Endothelial cell of umbilical vein (primary cell): ENCODE measurements around the gene POP7. TPM values are rescaled to one million over a fixed set of nuclear protein-coding genes. Genes with fewer than 3 reads are reported as not detected.

Source experiments
- BruUV-seq: library from RNA; stranded (reverse); fragments of 400-500 nt; replicated peaks from 2 replicates; lab custom pipeline; 2021; lab: Mats Ljungman, UMichigan
- CTCF ChIA-PET: fragments of 300-600, 350-600 bp; sonication (Branson Sonifier 250); formaldehyde crosslinking; loops from one replicate; lab custom pipeline; 2021; ENCODE audit warnings: antibody characterized with exemption, inconsistent platforms; lab: Charles Lee
- POLR2A ChIA-PET: fragments of 300-600, 350-600 bp; sonication (Branson Sonifier 250); formaldehyde crosslinking; loops from one replicate; lab custom pipeline; 2021; ENCODE audit warnings: antibody characterized with exemption, inconsistent platforms; lab: Charles Lee
- DNase-seq: peaks from one replicate; pipeline ENCODE4 v3.0.0-alpha.2; 2011; ENCODE audit warnings: low read depth, low spot score
- FAIRE-seq: peaks from 2 replicates; lab custom pipeline; 2011; peaks lifted over from hg19 to GRCh38; lab: Jason Lieb, UNC
- H2AFZ ChIP-seq: 2 replicates; pipeline ENCODE4 v1.6.0; 2012; ENCODE audit warnings: low read depth, low read length, control low read depth, inconsistent platforms
- H3K27ac ChIP-seq: 2 replicates; pipeline ENCODE4 v1.5.1; 2011; ENCODE audit warnings: low read depth, mild to moderate bottlenecking, control low read depth, low read length, moderate library complexity; ENCODE audit not compliant: insufficient read depth
- H3K27me3 ChIP-seq, 2 experiments: 2 replicates each; pipeline versions ENCODE4 v1.6.0 to v1.6.1; 2011; ENCODE audit warnings: low read length in 2 of 2, mixed read lengths in 1 of 2; ENCODE audit not compliant: control insufficient read depth in 2 of 2, insufficient read depth in 2 of 2
- H3K36me3 ChIP-seq, 2 experiments: 2 replicates in 1 of 2; 3 replicates in 1 of 2; pipeline ENCODE4 v1.5.1; 2011; ENCODE audit warnings: low read length in 2 of 2, mild to moderate bottlenecking in 1 of 2, moderate library complexity in 1 of 2; ENCODE audit not compliant: control insufficient read depth in 2 of 2, insufficient read depth in 2 of 2; ENCODE audit errors: extremely low read depth in 1 of 2
- H3K4me1 ChIP-seq: 3 replicates; pipeline ENCODE4 v1.5.1; 2011; ENCODE audit warnings: mild to moderate bottlenecking, low read length; ENCODE audit not compliant: control insufficient read depth, insufficient read depth; ENCODE audit errors: extremely low read depth
- H3K4me2 ChIP-seq: 2 replicates; pipeline ENCODE4 v1.6.1; 2011; ENCODE audit warnings: low read length, control low read depth, mixed read lengths; ENCODE audit not compliant: insufficient read depth
- H3K4me3 ChIP-seq, 3 experiments: fragments of 200-600 bp in 1 of 3; sonication (generic), shearing (Covaris generic) in 1 of 3; replicated peaks in 1 of 3; 2 replicates each; pipeline ENCODE4 v1.5.1; 2011 to 2016; ENCODE audit warnings: control low read depth in 3 of 3, low read length in 3 of 3, mild to moderate bottlenecking in 2 of 3, inconsistent platforms in 1 of 3, low read depth in 1 of 3, moderate library complexity in 1 of 3; ENCODE audit not compliant: insufficient read depth in 1 of 3
- H3K79me2 ChIP-seq: 2 replicates; pipeline ENCODE4 v1.6.0; 2012; ENCODE audit warnings: low read length, inconsistent platforms; ENCODE audit not compliant: control insufficient read depth, insufficient read depth
- H3K9ac ChIP-seq: replicated peaks from 2 replicates; pipeline ENCODE3; 2011; ENCODE audit warnings: low read length, control low read depth; ENCODE audit not compliant: insufficient read depth; ENCODE audit errors: extremely low read depth
- H3K9me1 ChIP-seq: replicated peaks from 3 replicates; pipeline ENCODE4 v1.6.0; 2011; ENCODE audit warnings: mild to moderate bottlenecking, low read length; ENCODE audit not compliant: control insufficient read depth, insufficient read depth; ENCODE audit errors: extremely low read depth
- H3K9me3 ChIP-seq: replicated peaks from 2 replicates; pipeline ENCODE4 v1.5.1; 2012; ENCODE audit warnings: low read length, inconsistent platforms; ENCODE audit not compliant: control insufficient read depth, insufficient read depth
- H4K20me1 ChIP-seq: replicated peaks from 2 replicates; pipeline ENCODE3; 2011; ENCODE audit warnings: mild to moderate bottlenecking, low read length; ENCODE audit not compliant: control insufficient read depth, insufficient read depth; ENCODE audit errors: extremely low read depth
- EZH2 ChIP-seq: IDR thresholded peaks from 2 replicates; pipeline ENCODE4 v1.6.1; 2012; ENCODE audit warnings: borderline replicate concordance, low read depth, mild to moderate bottlenecking, moderate library complexity, low read length, inconsistent platforms; ENCODE audit not compliant: severe bottlenecking
- FOS ChIP-seq: IDR thresholded peaks from 2 replicates; pipeline ENCODE4 v1.6.1; 2011; ENCODE audit warnings: mild to moderate bottlenecking, low read length, moderate library complexity, borderline replicate concordance; ENCODE audit not compliant: insufficient read depth
- GATA2 ChIP-seq: IDR thresholded peaks from 2 replicates; pipeline ENCODE4 v1.7.0; 2011; ENCODE audit warnings: low read depth, mild to moderate bottlenecking, moderate library complexity, mixed read lengths, low read length; ENCODE audit not compliant: insufficient read length, insufficient read depth
- JUN ChIP-seq: IDR thresholded peaks from 2 replicates; pipeline ENCODE4 v1.6.1; 2011; ENCODE audit warnings: borderline replicate concordance, low read depth; ENCODE audit not compliant: insufficient read length, insufficient read depth
- MYC ChIP-seq: IDR thresholded peaks from one replicate; pipeline ENCODE4 v1.6.1; 2011; ENCODE audit warnings: mild to moderate bottlenecking, low read depth, low read length
- POLR2A ChIP-seq: IDR thresholded peaks from 2 replicates; pipeline ENCODE4 v1.6.1; 2012; ENCODE audit warnings: low read depth, mild to moderate bottlenecking, control low read depth, low read length
- POLR2AphosphoS5 ChIP-seq: IDR thresholded peaks from 2 replicates; pipeline ENCODE4 v1.6.1; 2012; ENCODE audit warnings: low read depth, mild to moderate bottlenecking, control low read depth, low read length, moderate library complexity; ENCODE audit not compliant: insufficient read depth
- dilution Hi-C: fragments of 300-500 bp; cut with MboI; formaldehyde crosslinking; loops from one replicate; pipeline ENCODE4 v1.15.0; 2019; ENCODE audit warnings: low sequenced_read_pairs; ENCODE audit not compliant: extremely low pct_ligation_motif_present
- intact Hi-C: fragments of 100-400 bp; cut with micrococcal nuclease; formaldehyde crosslinking; loops from one replicate; pipeline ENCODE4 v1.10.0; 2022
- polyA plus RNA-seq, 4 experiments: library from polyadenylated mRNA; depleted of rRNA in 3 of 4; stranded (reverse) in 3 of 4; unstranded in 1 of 4; fragments of >200 nt; gene quantifications; 2 replicates each; pipeline versions ENCODE4 v1.2.1 to v1.2.3, GENCODE V29; 2011 to 2012; ENCODE audit warnings: missing spikeins in 1 of 4
- total RNA-seq: library from RNA; stranded (reverse); gene quantifications from 2 replicates; pipeline ENCODE4 v1.2.3, GENCODE V29; 2021
- TF ChIP-seq, protein P1 (sequence below): IDR thresholded peaks from 2 replicates; pipeline ENCODE4 v1.6.1; 2011; ENCODE audit not compliant: insufficient read depth, insufficient read length
- TF ChIP-seq, protein P2 (sequence below), 2 donors: IDR thresholded peaks; 1 replicate in 1 of 2; 2 replicates in 1 of 2; pipeline ENCODE4 v1.5.1; 2011; ENCODE audit warnings: low read length in 2 of 2, mild to moderate bottlenecking in 2 of 2, moderate library complexity in 2 of 2, control low read depth in 1 of 2, inconsistent platforms in 1 of 2, low read depth in 1 of 2; ENCODE audit not compliant: insufficient read depth in 1 of 2; ENCODE audit errors: extremely low read depth in 1 of 2

POP7 gene
- total and polyA plus RNA-seq, 2 donors (not counting 3 experiments of a cell fraction or from before 2014, with no cell fraction given): 47.4 to 48.8 TPM

DNA sequence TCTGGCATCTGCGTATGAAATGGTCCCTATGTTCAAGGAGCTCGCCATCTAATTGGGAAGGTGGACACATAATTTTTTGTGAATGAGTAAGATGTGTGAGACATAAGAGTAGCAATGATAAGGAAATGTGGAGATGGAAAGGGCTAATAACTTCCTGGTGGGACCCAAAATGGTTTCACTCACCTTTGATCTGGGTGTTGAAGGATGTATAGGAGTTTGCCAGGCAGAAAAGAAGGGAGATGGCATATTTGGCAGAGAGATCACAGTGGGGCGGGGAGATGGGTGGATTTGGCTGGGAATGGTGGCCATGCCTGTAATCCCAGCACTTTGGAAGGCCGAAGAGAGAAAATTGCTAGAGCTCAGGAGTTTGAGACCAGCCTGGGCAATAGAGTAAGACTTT, 4.5 kb downstream of the POP7 start:
- no peak overlapping the region for H3K4me2 ChIP-seq
- H3K4me3 ChIP-seq: no peak overlapping the region
- DNase-seq: no peak
- intact Hi-C loops (no loop called here), dilution Hi-C loops (loop anchor here (25.0 kb wide), 1 partner anchor 127 kb away; the partner anchor contains the start of gene EPHB4)
- peaks cover 0 to 4% of the 10 kb centered on the region in 2 experiments for H3K36me3 ChIP-seq
- H3K27ac ChIP-seq: no peak overlapping the region
- ChIA-PET POLR2A (no interaction called here), CTCF (interaction anchor here (0.6 to 1.3 kb wide), 2 partner anchors 14 to 142 kb away, joined by 3 read pairs; partner anchors contain the start of gene SLC12A9)
- H3K79me2 ChIP-seq: peaks cover 15% of the 10 kb centered on the region
- BruUV-seq: no TSS peak
- no peaks in the 10 kb centered on the region for H3K9me1 ChIP-seq
- no peak for FAIRE-seq
- no peak overlapping the region for H2AFZ ChIP-seq
- H3K9me3 ChIP-seq: no peaks in the 10 kb centered on the region
- peaks cover 0 to under 1% of the 10 kb centered on the region in 2 experiments for H3K27me3 ChIP-seq
- peaks cover 10% of the 10 kb centered on the region for H3K4me1 ChIP-seq
- no peak overlapping the region for H3K9ac ChIP-seq
- H4K20me1 ChIP-seq: no peaks in the 10 kb centered on the region
- TF ChIP-seq JUN: no peak
- TF ChIP-seq, protein P1, sequence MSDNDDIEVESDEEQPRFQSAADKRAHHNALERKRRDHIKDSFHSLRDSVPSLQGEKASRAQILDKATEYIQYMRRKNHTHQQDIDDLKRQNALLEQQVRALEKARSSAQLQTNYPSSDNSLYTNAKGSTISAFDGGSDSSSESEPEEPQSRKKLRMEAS: no peak
- TF ChIP-seq, protein P2, sequence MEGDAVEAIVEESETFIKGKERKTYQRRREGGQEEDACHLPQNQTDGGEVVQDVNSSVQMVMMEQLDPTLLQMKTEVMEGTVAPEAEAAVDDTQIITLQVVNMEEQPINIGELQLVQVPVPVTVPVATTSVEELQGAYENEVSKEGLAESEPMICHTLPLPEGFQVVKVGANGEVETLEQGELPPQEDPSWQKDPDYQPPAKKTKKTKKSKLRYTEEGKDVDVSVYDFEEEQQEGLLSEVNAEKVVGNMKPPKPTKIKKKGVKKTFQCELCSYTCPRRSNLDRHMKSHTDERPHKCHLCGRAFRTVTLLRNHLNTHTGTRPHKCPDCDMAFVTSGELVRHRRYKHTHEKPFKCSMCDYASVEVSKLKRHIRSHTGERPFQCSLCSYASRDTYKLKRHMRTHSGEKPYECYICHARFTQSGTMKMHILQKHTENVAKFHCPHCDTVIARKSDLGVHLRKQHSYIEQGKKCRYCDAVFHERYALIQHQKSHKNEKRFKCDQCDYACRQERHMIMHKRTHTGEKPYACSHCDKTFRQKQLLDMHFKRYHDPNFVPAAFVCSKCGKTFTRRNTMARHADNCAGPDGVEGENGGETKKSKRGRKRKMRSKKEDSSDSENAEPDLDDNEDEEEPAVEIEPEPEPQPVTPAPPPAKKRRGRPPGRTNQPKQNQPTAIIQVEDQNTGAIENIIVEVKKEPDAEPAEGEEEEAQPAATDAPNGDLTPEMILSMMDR (IDR thresholded peaks at IDR 0.05; ENCODE audit: extremely low read depth in 1 of 2, insufficient read depth in 1 of 2, low read depth in 1 of 2, low read length in 2 of 2): no peak
- no peak for TF ChIP-seq EZH2
- no peak for TF ChIP-seq FOS
- TF ChIP-seq POLR2AphosphoS5: no peak
- no peak for TF ChIP-seq POLR2A
- no peak for TF ChIP-seq MYC
- TF ChIP-seq GATA2: no peak
